H1 (cell line): Measurements from ENCODE around the gene GHRL.

ENCODE experiments used
- ATF3 ChIP-seq: IDR thresholded peaks from 2 replicates; pipeline ENCODE4 v1.6.1; 2011; ENCODE audit warnings: low read depth, mild to moderate bottlenecking, low read length; ENCODE audit not compliant: insufficient read depth
- CTCF ChIP-seq, 3 experiments: IDR thresholded peaks; 1 replicate in 2 of 3; 2 replicates in 1 of 3; pipeline versions ENCODE4 v1.5.1 to v1.6.1; 2011; ENCODE audit warnings: low read length in 3 of 3, mild to moderate bottlenecking in 3 of 3, inconsistent platforms in 2 of 3, low read depth in 1 of 3, moderate library complexity in 1 of 3; ENCODE audit not compliant: insufficient read depth in 1 of 3; ENCODE audit errors: control extremely low read depth in 1 of 3
- EP300 ChIP-seq, 2 experiments: IDR thresholded peaks; 1 replicate in 1 of 2; 2 replicates in 1 of 2; pipeline ENCODE4 v1.6.1; 2011 to 2012; ENCODE audit warnings: low read depth in 2 of 2, low read length in 2 of 2, mild to moderate bottlenecking in 2 of 2, borderline replicate concordance in 1 of 2, inconsistent platforms in 1 of 2, moderate library complexity in 1 of 2
- JUN ChIP-seq: IDR thresholded peaks from 2 replicates; pipeline ENCODE4 v1.6.1; 2011; ENCODE audit warnings: low read depth, mild to moderate bottlenecking, improper control_type of control experiment, low read length
- POLR2A ChIP-seq, 2 experiments: IDR thresholded peaks; 1 replicate in 1 of 2; 2 replicates in 1 of 2; pipeline ENCODE4 v1.6.1; 2011; ENCODE audit warnings: low read depth in 2 of 2, low read length in 2 of 2, mild to moderate bottlenecking in 2 of 2; ENCODE audit errors: control extremely low read depth in 1 of 2
- RBBP5 ChIP-seq: IDR thresholded peaks from 2 replicates; pipeline ENCODE4 v1.7.1; 2012; ENCODE audit warnings: low read depth, mild to moderate bottlenecking, inconsistent platforms, low read length, moderate library complexity, borderline replicate concordance
- RFX5 ChIP-seq: IDR thresholded peaks from 2 replicates; pipeline ENCODE4 v1.6.1; 2011; ENCODE audit warnings: low read depth, low read length, improper control_type of control experiment, borderline replicate concordance
- SIX5 ChIP-seq: IDR thresholded peaks from 2 replicates; pipeline ENCODE4 v1.6.1; 2011; ENCODE audit warnings: mild to moderate bottlenecking, low read depth, low read length
- SP2 ChIP-seq: IDR thresholded peaks from 2 replicates; pipeline ENCODE4 v1.6.1; 2012; ENCODE audit warnings: mild to moderate bottlenecking, low read length, inconsistent platforms
- YY1 ChIP-seq: IDR thresholded peaks from 2 replicates; pipeline ENCODE4 v1.6.1; 2011; ENCODE audit warnings: low read depth, mild to moderate bottlenecking, low read length

GRCh38 chr3:10249833-10250232 lies 42.9 kb downstream of the GHRL start:
- TF ChIP-seq JUN, result no peak
- no peak for TF ChIP-seq SP2
- TF ChIP-seq CTCF (IDR thresholded peaks at IDR 0.05; ENCODE audit: control extremely low read depth in 1 of 3, insufficient read depth in 1 of 3, low read depth in 1 of 3, low read length in 3 of 3), result no peak
- no peak for TF ChIP-seq RFX5
- no peak for TF ChIP-seq EP300 (IDR thresholded peaks at IDR 0.05; ENCODE audit: borderline replicate concordance in 1 of 2, low read depth in 2 of 2, low read length in 2 of 2)
- no peak for TF ChIP-seq POLR2A (IDR thresholded peaks at IDR 0.05; ENCODE audit: control extremely low read depth in 1 of 2, low read depth in 2 of 2, low read length in 2 of 2)
- no peak for TF ChIP-seq SIX5
- TF ChIP-seq YY1, result no peak
- no peak for TF ChIP-seq ATF3
- no peak for TF ChIP-seq RBBP5
